Activated CD4-positive, CD25-positive, alpha-beta regulatory T cell treated with anti-CD3 and anti-CD28 coated beads, Interleukin-2, amount 50 U/mL, for 72 hours (primary cell): ENCODE measurements around the gene COL20A1.

ENCODE experiments used
- DNase-seq: peaks from one replicate; pipeline ENCODE4 v3.0.0; 2021

The COL20A1 gene

DNA sequence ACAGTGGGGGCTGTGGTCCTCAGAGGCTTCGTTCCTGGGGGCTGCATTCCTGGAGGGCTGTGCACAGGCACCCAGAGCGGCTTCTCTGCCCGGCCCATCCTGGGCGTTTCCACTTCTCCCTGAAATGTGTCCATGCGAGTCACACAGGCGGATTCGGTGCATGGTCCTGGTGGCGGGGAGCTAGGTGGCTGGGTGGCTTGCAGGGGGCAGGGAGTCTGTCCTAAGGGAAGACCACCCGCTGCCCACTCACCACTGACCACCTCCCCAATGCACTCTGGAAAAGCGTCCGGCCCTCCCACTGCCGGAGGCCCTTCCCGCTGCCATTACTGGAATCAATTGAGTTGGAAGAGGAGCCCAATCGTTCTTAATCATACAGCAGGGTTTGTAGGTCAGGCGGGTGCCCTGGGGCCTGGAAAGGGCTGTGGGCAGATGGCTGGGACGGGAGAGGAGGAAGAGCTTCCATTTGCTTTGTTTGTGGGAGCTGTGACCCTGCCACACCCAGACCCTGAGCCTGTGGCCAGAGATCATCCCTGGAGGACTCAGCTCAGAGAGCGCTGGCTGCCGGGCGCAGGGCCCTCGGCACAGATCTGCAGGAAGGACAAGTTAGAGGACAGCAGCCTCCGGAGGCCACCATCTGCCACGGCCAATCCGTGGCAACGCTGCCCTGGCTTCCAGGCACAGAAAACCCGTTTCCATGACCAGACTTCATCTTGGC lies 61.8 kb downstream of the COL20A1 start:
- no peak for DNase-seq

DNA sequence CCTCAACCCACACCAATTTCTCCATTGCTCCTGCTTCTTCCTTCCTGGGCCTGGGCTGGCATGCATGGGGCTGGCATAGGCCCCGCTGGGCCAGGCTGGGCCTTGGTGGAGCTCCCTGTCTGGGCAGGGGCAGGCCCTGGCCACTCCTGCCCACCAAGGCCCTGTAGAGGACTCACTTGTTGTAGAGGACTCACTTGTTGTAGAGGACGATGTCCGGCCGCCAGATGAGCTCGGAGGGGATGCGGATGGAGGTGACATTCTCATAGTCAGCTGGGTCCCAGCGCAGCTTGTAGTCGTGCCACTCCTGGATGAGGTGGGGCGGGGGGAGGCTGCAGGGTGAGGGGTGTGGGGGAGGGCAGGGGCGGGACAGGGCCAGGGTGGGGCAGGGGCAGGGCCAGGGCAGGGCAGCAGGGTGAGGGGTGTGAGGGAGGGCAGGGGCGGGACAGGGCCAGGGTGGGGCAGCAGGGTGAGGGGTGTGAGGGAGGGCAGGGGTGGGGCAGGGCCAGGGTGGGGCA lies 62.9 kb downstream of the COL20A1 start:
- no peak for DNase-seq

DNA sequence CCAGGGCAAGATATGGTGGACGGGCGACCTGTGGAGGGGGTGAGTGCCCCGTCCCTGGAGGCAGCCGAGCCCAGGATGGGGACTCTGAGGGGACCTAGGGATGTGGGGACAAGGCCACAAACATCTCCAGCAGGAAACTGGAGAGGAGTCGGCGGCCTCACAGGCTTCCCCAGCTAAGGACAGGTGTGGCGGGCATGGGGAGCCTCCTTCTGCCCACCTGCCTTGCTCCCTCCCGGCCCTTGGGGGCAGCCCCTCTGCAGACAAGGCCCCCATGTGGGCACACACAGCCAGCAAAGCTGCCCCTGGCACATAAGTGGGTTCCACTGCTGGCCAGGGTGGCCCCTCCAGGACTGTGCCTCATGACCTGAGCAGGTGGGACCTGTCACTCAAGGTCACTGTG lies 63.5 kb downstream of the COL20A1 start:
- DNase-seq = no peak

DNA sequence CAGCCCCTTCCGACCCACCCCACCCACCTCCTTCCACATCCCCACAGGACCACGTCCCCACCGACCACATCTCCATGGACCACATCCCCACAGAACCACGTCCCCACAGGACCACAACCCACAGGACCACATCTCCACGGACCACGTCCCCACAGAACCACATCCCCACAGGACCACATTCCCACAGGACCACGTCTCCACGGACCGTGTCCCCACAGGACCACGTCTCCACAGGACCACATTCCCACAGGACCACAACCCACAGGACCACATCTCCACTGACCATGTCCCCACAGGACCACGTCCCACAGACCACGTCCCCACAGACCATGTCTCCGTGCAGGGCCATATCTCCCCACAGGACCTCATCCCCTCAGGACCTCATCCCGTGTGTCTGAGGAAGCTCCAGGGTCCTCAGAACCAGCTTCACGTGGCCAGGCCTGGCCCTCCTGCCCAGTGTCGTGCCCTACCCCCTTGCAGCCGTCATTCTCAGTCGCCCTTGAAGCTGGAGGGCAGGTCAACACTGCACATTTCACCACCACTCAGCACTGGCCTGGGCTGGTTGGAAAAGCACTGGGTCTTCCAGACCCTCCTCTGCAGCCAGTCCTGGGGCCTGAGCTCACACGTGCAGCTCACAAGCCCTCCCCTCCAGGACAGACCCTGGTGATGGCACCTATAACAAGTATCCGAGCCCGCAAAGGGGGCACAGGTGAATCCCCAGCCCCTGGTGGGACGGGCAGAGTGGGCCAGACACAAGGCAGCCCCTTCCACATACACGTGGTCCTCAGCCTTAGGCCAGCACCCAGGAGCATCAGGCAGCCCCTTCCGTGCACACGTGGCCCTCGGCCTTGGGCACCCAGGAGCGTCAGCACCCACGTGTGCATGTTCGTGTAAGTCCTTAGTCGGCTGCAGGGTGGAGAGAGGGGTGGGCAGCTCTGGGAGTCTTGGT lies 64.2 kb downstream of the COL20A1 start:
- DNase-seq = no peak

DNA sequence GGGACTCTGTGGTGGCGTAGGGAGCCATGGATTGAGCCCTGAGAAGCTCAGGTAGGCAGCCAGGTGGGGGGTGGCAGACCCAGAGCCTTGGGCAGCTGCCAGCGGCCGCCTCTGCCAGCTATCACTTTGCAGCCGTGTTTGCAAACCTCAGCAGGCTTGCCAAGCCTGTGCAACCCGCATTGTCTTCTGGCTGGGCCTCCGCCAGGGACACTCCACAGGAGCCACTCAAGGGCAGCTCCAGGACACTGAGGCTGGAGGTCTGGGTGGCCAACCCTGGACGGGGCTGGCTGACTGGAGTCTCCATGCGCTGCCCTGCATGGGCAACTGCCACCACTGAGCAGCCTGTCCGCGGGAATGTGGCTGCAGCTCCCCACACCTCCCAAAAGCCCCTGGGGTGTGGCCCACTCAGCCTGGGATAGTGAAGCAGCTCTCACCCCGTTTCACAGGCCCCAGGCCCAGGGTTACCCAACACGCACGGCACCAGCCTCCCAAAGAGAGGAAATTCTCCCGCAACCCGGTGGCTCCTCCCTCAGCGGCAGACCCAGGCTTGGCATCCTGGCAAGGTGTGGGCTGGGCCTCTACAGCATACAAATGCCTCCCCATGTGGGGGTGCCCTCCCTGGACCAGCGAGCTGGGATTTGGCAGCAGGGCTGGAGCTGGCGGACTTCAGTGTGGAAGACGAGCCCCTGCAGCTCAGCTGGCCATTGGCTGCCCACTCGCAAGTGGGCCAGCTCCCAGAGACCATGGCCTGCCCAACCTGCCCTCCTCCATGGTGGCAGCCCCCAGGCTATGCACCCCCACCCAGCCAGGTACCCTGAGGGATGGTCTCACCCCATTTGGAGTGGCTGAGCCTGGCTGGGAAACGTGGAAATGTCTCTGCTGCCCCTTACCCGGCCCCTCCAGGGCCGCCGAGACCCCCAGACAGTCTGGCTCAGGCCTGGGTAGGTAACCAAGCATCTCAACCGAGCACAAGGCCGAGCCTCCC lies 65.2 kb downstream of the COL20A1 start:
- DNase-seq = no peak

DNA sequence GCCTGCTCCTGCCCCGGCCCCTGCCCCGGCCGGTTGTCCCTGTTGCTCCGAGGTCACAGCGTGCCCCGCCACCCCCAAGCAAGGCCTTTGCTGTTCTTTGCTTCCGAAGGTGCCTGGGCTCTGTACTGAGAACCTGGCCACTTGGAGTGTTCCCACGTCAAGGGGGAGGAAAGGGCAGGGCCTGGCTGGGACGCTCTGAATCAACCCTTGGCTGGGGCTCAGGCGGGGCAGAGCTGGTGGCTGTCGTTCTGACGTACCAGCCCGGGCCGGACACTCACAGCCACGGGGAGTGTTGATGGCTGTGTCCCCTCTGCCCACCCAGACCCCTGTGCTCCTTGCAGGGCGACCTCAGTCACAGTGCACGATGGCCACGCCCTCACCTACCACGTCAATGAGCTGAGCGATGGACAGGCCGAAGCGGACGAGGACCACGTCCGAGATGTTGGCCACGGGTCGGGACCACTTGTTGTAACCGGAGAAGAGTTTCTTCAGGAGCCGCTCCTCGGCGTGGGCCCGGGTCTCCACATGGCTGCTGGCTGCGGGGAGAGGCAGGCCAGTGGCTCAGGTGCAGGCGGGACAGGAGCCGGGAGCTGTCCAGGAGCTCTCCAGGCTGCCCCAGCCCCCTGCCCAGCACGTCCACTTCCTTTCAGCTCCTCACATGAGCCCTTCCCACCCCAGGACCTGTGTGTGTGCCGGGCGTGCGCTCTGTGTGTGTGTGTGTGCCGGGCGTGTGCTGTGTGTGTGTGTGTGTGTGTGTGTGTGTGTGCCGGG lies 66.4 kb downstream of the COL20A1 start:
- no peak for DNase-seq

DNA sequence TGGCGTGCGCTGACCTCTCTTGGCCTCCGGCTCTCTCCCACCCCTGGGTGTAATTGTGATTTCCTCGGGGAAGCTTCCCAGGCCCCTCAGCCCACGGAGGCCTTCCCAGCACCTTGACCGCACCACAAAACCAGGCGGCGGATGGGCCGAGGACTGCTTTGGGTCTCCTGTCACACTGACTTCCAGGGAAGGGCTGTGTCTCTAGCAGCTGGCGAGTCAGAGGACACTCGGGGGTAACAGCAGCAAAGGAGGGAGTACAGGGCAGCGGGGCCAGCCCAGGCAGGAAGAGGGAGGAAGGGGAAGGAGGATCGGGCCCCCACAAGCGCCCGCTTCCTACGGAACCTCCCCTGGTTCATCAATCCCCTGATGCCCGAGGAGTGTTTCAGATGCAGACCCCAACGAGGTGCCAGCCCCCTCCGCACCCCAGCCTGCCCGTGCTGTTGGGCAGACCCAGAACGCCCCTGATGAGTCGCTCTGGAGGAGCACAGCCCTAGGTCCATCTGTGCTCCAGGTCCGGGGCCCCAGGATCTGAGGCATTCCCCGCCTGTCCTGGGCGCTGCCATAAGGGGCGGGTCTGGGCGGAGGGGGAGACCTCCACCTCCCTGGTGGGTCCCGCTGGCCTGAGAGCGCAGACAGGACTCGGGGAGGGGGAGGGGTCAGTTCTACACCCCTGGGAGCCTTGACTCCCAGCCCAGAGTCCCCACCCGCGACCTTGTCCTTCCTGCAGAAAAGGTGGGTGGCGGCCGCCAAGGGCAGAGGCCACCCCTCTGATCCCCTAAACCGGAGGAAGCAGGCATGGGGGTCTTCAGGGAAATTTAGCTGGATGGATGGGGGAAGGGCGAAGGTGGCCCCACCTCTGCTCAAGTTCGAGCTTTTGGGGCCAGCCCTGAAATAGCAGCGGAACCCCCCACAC lies 67.2 kb downstream of the COL20A1 start:
- no peak for DNase-seq

DNA sequence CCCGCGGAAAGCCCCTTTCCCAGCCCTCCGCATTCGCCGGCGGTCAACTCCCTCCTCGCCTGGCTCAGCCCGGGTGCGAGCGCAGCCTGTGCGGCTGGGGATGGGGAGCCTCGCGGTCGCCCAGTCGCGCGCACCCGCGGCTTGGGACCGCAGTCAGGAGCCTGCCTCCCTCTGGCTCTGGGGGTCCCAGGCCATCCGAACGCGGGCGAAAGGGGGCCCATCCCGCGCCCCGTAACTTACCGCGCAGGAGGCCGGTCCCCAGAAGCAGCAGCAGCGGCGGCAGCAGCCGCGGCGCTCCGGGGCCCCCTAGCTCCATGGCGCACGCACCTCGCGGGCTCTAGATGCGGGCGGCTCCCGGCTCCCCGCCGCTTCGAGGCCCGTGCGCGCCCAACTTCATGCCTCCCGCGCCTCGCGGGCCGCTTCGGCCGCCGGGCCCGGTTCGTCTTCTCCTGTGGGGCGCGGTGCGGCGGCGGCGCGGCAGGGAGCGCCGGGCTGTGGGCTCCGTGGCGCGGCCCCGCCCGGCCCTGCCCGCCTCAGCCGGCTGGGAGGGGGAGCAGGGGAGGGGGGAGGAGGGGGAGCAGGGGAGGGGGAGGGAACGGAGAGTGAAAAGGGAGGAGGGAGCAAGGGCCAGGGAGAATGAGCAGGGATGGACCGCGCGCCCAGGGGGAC lies 68.0 kb downstream of the COL20A1 start, which contains the start of gene CHRNA4:
Gene CHRNA4, minus strand, starts transcription at position 500 of the 669 bp plus-strand sequence. Its CDS starts 184 bp downstream, at position 316.
- no peak for DNase-seq

DNA sequence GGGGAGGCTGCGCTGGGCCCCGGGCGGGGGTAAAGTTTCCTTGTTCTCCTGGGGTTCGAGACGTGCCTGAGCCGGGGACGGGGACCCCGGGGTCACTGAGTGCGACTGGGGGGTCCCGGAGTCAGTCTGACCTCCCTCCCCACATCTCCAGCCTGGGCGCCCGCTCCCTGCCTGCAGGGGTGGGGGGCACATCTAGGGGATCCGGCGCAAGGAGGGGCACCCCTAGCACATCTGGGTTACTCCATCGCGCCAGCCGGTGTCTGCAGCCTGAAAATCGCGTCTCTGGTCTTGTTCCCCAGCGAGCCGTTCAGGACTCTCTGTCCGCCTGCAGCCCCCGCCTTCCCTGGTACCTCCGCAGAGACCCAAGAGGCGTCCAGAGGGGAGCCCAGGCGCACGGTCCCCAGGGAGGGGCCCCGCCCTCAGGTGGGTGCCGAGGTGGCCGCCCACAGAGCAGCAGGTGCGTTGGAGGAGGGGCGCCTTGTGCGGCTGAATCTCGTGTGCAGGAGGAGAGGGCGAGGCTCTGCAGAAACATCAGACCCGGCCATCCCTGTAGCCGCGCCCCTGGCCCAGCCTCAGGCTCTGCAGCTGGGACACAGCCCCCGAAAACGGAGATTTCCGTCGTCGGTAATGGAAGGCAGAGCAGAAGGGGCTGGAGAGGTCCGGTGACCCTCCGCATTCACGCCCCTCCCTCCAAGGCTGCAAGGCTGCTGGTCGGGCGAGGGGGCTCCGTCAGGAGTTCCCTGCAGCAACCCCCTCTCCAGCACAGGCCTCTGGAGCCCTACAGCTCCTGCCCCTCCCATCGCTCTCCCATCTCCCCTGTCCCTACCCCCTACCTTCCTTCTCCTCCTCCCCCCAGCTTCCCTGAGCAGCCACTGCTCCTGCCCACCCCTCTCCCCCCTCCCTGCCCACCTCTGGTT lies 68.8 kb downstream of the COL20A1 start:
- DNase-seq = no peak

DNA sequence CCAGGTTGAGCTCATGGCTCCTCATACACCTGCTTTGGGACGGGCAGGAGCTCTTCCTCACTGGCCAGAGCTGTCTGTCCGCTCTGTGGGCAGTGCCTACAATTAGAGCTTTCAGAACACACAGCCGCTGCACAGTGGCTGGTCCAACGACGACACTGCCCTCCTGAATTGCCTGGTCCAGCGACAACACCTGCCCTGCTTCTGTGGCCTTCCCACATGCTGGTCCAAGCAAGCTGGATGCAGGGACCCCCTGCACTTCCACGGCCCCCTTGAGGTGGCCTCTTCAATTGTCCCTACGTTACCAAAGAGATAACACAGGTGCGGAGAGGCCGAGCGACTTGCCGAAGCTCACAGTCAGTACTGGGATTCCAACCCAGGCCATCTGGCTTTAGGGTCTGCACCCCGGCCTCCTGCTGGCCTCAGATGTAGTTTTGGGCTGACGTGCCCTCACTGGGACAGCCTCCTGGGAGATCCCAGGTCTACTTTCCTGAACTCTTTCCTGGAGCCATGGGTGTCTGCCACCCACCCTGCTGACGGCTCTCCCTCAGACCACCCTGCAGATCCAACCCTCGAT lies 69.5 kb downstream of the COL20A1 start:
- DNase-seq = no peak

DNA sequence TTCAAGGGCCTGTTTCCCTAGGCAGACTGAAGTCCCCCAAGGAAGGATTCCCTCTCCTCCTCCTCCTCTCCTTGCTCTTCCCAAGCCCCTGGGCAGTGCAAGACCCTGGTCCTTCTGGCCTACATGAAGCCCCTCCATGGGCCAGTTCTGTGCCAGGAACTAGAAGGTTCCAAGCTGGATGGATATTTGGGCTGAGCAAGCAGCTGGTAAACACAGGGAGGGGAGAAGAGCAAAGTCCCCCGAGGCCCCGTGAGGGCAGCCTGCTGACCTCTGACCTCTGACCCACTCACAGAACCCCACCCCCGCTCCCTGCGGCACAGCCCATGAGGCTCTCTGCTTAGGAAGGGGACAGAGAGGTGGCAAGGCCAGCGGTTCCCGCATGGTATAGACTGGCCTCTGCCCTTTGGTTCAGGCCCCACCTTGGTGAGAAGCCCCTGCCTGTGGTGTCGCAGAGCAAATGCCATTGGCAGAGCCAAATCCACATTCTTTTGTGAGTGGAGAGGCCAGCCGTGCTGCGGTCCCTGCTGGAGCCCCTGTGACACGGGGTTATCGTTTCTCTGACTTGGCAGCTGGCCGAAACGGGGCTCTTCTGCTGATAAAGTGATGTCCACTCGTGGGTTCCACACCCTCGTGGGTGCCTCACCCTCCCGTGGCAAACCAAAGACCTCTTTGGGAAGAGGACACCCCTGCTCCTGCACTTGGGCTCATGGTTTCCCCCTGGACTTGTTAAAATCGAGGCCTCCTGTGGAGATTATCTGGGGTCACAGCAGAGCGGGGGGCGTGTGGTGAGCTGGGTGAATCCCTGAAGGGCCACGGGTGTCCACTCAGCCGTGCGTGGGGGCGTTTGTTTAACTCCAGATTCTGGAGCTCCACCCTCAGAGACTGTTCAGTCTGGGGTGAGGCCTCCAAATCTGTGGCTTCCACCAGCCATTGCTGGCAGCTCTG lies 70.3 kb downstream of the COL20A1 start:
- no peak for DNase-seq

DNA sequence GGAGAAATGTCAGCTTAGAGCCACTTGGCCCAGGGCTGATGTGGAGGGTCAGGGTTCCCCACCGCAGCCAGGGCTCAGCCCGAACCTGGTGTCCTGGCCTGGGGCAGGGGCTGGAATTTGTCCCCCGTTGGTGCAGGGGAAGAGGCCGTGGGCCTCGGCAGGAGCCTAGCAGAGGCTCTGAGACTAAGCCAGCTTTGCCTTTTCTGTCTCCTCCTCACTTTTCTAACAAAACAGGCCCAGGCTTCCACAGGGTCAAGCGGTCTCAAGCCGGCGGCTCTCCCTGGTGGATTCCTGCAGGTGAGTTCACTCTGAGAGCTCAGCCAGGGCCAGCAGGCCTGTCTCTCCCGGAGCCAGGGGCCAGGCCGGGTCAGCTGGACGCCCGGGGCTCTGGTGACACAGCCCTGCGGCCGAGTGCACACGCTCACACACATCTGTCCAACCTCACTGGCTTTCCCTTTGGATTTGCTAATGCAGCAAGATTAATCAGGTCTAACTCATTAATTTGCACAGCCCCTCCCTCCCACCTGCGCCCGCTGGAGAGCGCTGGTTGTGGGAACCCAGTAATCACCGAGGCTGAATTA lies 71.1 kb downstream of the COL20A1 start:
- no peak for DNase-seq

DNA sequence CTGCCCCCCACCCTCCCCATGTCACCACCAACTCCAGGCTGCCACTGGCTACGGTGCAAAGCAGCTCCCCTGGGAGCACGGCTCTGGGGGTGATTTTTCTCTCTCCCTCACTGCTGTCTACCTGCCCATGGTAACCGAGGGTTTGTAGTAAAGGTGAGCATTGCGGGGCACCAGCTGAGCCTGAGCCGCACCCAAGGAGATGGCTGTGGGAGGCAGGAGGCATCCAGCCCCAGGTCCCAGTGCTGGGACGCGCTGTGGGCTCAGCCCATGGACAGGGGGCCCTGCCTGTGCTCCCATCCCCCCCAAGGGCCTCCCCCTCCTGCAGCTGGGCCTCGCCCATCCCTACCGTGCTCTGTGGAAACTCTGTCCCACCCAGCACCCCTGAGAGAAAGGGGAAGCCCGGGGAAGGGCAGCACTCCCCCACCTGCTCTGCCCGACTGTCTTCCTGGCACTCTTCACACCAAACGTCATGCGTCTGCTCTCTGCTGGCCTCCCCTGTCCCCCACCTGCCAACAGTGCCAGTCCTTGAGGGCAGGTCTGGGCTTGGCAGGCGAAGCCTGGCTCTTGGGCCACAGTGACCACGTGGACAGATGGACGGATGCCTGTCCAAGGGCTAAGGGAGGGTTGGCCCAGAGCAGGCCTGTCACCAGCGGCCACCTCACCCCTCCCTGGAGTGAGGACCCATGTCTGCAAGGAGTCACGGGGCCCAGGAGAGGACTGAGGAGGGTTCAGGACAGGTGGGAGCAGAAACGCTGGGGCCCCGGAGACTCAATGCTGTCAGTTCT lies 72.0 kb downstream of the COL20A1 start:
- no peak for DNase-seq

DNA sequence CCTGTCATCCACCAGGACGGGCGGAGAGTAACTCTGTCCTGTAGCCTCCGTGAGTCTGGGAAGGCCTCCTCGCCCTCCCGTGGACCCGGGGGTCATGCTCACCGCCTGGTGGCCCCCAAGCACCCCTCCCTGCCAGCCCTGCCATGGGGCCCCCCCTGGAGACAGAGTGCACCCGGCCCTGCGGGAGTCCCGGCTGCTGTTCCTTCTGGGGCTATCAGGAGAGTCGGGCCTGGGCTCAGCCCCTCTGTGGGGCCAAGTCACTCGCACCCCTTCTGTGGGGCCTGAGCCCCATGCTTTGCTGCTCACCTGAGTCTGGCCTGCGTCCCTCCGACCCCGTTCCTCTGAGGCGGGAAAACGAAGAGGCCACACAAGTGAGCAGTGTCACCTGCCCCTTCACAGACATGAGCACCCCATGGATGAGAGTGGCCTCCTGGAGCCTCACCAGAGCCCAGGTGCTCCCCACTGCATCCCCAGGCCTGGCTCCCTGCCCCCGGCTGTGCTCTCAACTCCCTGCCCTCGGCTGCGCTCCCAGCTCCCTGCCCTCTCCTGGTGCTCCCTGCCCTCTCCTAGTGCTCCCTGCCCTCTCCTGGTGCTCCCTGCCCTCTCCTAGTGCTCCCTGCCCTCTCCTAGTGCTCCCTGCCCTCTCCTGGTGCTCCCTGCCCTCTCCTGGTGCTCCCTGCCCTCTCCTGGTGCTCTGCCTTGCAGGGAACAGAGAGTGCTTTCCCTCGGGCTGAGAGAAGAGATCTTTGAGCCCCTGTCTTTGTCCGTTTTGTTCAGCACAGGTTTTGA lies 72.8 kb downstream of the COL20A1 start:
- no peak for DNase-seq
